GM12878 (cell line): Measurements from ENCODE around the gene RANBP17. TPM values are rescaled to one million over a fixed set of nuclear protein-coding genes. Genes with fewer than 3 reads are reported as not detected.
"Not testable (repeated sequence)": the region's sequence is repeated elsewhere in the genome, so short reads cannot be mapped to it uniquely, and the experiment has no call there.

Experiments
- ATAC-seq: fragments of 200-7000 bp; cut with Tn5 transposase; 3 replicates; pipeline ENCODE4 v1.9.1; 2020; ENCODE audit warnings: mild to moderate bottlenecking, moderate library complexity
- BruUV-seq: library from RNA; stranded (reverse); fragments of 400-500 nt; replicated peaks from 2 replicates; lab custom pipeline; 2021; lab: Mats Ljungman, UMichigan
- CTCF ChIA-PET: fragments of 300-600 bp; sonication (Branson Sonifier 250); formaldehyde crosslinking; extraction: SDS; loops from one replicate; lab custom pipeline; 2021; ENCODE audit warnings: inconsistent platforms; lab: Yijun Ruan, JAX
- POLR2A ChIA-PET: fragments of 350-600 bp; formaldehyde crosslinking; extraction: SDS; loops from one replicate; lab custom pipeline; 2021; ENCODE audit warnings: inconsistent platforms; lab: Charles Lee
- RAD21 ChIA-PET: fragments of 300-600 bp; sonication (Branson Sonifier 250); formaldehyde crosslinking; loops from one replicate; lab custom pipeline; 2023; ENCODE audit warnings: antibody characterized with exemption; ENCODE audit not compliant: unreplicated experiment; lab: Charles Lee
- SMC1A ChIA-PET: fragments of 300-600 bp; sonication (Branson Sonifier 250); formaldehyde crosslinking; loops from one replicate; lab custom pipeline; 2023; ENCODE audit not compliant: unreplicated experiment, uncharacterized antibody; lab: Charles Lee
- DNase-seq: peaks from one replicate; pipeline ENCODE4 v3.0.0-alpha.2; 2011; ENCODE audit warnings: low read depth, low spot score
- FAIRE-seq: peaks from 3 replicates; lab custom pipeline; 2011; peaks lifted over from hg19 to GRCh38; lab: Jason Lieb, UNC
- H2AFZ ChIP-seq: 2 replicates; pipeline ENCODE4 v1.6.0; 2011; ENCODE audit warnings: low read depth, low read length, control low read depth; ENCODE audit not compliant: control insufficient read depth
- H3K27ac ChIP-seq: 2 replicates; pipeline ENCODE4 v1.5.1; 2011; ENCODE audit warnings: control low read depth; ENCODE audit not compliant: control insufficient read depth, insufficient read depth
- H3K27me3 ChIP-seq, 2 experiments: replicated peaks in 1 of 2; 2 replicates each; pipeline versions ENCODE4 v1.6.0 to v1.6.1; 2011; ENCODE audit warnings: low read length in 1 of 2; ENCODE audit not compliant: control insufficient read depth in 2 of 2, insufficient read depth in 2 of 2
- H3K36me3 ChIP-seq, 2 experiments: 2 replicates each; pipeline ENCODE4 v1.5.1; 2011; ENCODE audit warnings: low read length in 1 of 2; ENCODE audit not compliant: control insufficient read depth in 2 of 2, insufficient read depth in 2 of 2
- H3K4me1 ChIP-seq: 2 replicates; pipeline ENCODE4 v1.6.1; 2011; ENCODE audit warnings: mild to moderate bottlenecking, low read length, moderate library complexity, mixed read lengths; ENCODE audit not compliant: control insufficient read depth, insufficient read depth
- H3K4me2 ChIP-seq: 2 replicates; pipeline ENCODE4 v1.6.0; 2011; ENCODE audit warnings: control low read depth; ENCODE audit not compliant: control insufficient read depth, insufficient read depth
- H3K4me3 ChIP-seq: fragments of 200-600 bp; sonication (generic); 2 replicates; pipeline ENCODE4 v1.5.1; 2016
- H3K79me2 ChIP-seq: 2 replicates; pipeline ENCODE4 v1.6.0; 2011; ENCODE audit warnings: low read length; ENCODE audit not compliant: control insufficient read depth, insufficient read depth
- H3K9ac ChIP-seq: 2 replicates; pipeline ENCODE4 v1.8.0; 2011; ENCODE audit warnings: low read length, control low read depth, mixed read lengths; ENCODE audit not compliant: control insufficient read depth, insufficient read depth
- H3K9me3 ChIP-seq: replicated peaks from 3 replicates; pipeline ENCODE4 v1.5.1; 2011; ENCODE audit warnings: mild to moderate bottlenecking, low read length; ENCODE audit not compliant: control insufficient read depth, insufficient read depth
- H4K20me1 ChIP-seq: 2 replicates; pipeline ENCODE4 v1.6.0; 2011; ENCODE audit not compliant: control insufficient read depth, insufficient read depth
- ETV6 ChIP-seq, 2 experiments: fragments of 450-650 bp in 1 of 2; IDR thresholded peaks in 1 of 2; conservative IDR thresholded peaks in 1 of 2; 2 replicates each; pipeline ENCODE4 v1.6.1; 2014; ENCODE audit warnings: antibody characterized with exemption in 1 of 2, borderline replicate concordance in 1 of 2, low read depth in 1 of 2, mild to moderate bottlenecking in 1 of 2, moderate library complexity in 1 of 2
- HDAC6 ChIP-seq: fragments of 200-600 bp; sonication (generic); IDR thresholded peaks from one replicate; pipeline ENCODE4 v1.8.0; 2017; ENCODE audit warnings: antibody characterized with exemption; ENCODE audit not compliant: unreplicated experiment
- NFYA ChIP-seq: IDR thresholded peaks from 2 replicates; pipeline ENCODE4 v1.6.1; 2011; ENCODE audit warnings: low read depth, mild to moderate bottlenecking, low read length, improper control_type of control experiment, borderline replicate concordance
- RAD21 ChIP-seq: IDR thresholded peaks from 2 replicates; pipeline ENCODE4 v1.6.1; 2011; ENCODE audit warnings: mild to moderate bottlenecking, low read depth, low read length, moderate library complexity; ENCODE audit not compliant: insufficient read depth
- SP1 ChIP-seq: IDR thresholded peaks from one replicate; pipeline ENCODE4 v1.6.1; 2011; ENCODE audit warnings: low read depth, low read length
- TARDBP ChIP-seq: IDR thresholded peaks from 2 replicates; pipeline ENCODE4 v1.6.1; 2016; ENCODE audit warnings: borderline replicate concordance
- ZNF207 ChIP-seq: fragments of 450-650 bp; IDR thresholded peaks from 2 replicates; pipeline ENCODE4 v1.6.1; 2014; ENCODE audit warnings: antibody characterized with exemption, mild to moderate bottlenecking, borderline replicate concordance
- WGBS: methylation state at CpG from one replicate; pipeline ENCODE4 v1.1.6; 2016; ENCODE audit warnings: low lambda C conversion rate; ENCODE audit not compliant: insufficient replicate concordance, insufficient coverage; ENCODE audit errors: missing lambda C conversion rate; 5-methylcytosine and 5-hydroxymethylcytosine counted together
- in situ Hi-C: fragments of 300-500 bp; cut with MboI; formaldehyde crosslinking; loops from 9 replicates; pipeline ENCODE4 v1.14.3; 2018; ENCODE audit warnings: mixed read lengths
- intact Hi-C: fragments of 100-400 bp; cut with micrococcal nuclease; formaldehyde crosslinking; loops from one replicate; pipeline ENCODE4 v1.14.2; 2022; ENCODE audit not compliant: unreplicated experiment
- polyA plus RNA-seq, 11 experiments: library from polyadenylated mRNA; depleted of rRNA in 4 of 11; unstranded in 6 of 11; stranded (reverse) in 5 of 11; fragments of >200 nt; fragmentation: Nextera tagmentation in 4 of 11; fragmentation: Illumina TruSeq in 1 of 11; extraction: Ambion mirVana in 4 of 11; extraction: Trizol in 1 of 11; gene quantifications; 1 replicate in 1 of 11; 2 replicates in 10 of 11; pipeline versions ENCODE4 v1.2.1 to v1.2.3, GENCODE V29; 2011 to 2016; ENCODE audit warnings: inconsistent platforms in 2 of 11, missing spikeins in 2 of 11, low read depth in 1 of 11
- total RNA-seq, 4 experiments: library from RNA; depleted of rRNA in 3 of 4; stranded (reverse); fragments of >200 nt in 3 of 4; fragmentation: Illumina TruSeq in 1 of 4; extraction: Trizol in 1 of 4; gene quantifications; 2 replicates each; pipeline versions ENCODE4 v1.2.1 to v1.2.3, GENCODE V29; 2013 to 2021
- TF ChIP-seq, protein P1 (sequence below): fragments of 450-650 bp; IDR thresholded peaks from 2 replicates; pipeline ENCODE4 v1.6.1; 2016; ENCODE audit warnings: mild to moderate bottlenecking
- TF ChIP-seq, protein P2 (sequence below): fragments of 450-650 bp; formaldehyde crosslinking; IDR thresholded peaks from 2 replicates; pipeline ENCODE4 v1.4.0; 2020; ENCODE audit warnings: mild to moderate bottlenecking, moderate library complexity

RANBP17 gene
- total and polyA plus RNA-seq, 10 of the 15 experiments (the other 5 are each of a cell fraction or from before 2014, with no cell fraction given), result 0.10 TPM; not detected in 9

DNA sequence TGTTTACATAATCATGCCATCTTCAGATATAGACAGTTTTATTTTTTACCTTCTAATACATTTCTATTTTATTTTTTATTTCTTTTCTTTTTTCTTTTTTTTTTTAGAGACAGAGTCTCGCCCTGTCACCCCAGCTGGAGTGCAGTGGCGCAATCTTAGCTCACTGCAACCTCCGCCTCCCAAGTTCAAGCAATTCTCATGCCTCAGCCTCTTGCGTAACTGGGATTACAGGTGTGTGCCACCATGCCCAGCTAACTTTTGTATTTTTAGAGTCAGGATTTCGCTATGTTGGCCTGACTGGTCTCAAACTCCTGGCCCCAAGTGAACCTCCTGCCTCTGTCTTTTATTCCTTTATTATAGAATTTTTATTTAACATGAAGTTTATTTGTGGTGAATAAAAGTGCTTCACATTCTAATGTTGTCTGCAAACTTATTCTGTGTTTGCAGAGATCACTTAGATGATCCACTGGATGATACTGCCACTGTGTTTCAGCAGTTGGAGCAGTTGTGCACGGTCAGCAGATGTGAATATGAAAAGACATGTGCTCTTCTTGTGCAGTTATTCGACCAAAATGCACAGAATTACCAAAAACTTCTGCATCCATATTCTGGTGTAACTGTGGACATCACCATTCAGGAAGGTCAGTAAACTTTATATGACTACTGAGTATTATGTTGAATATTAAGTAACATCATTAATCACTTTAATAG, 62.2 kb downstream of the RANBP17 start (continued):
- TF ChIP-seq TARDBP (no peak), HDAC6 (no peak)

DNA sequence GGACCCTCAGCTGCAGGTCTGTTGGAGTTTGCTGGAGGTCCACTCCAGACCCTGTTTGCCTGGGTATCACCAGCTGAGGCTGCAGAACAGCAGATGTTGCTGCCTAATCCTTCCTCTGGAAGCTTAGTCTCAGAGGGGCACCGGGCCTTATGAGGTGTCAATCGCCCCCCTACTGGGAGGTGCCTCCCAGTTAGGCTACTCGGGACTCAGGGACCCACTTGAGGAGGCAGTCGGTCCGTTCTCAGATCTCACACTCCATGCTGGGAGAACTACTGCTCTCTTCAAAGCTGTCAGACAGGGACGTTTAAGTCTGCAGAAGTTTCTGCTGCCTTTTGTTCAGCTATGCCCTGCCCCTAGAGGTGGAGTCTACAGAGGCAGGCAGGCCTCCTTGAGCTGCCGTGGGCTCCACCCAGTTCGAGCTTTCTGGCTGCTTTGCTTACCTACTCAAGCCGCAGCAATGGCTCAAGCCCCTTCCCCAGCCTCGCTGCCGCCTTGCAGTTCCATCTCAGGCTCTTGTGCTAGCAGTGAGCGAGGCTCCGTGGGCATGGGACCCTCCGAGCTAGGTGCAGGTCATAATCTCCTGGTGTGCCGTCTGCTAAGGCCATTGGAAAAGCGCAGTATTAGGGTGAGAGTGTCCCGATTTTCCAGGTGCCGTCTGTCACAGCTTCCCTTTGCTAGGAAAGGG, 73.9 kb downstream of the RANBP17 start:
- H3K9ac ChIP-seq, FAIRE-seq, H3K4me3 ChIP-seq, CTCF ChIA-PET, RAD21 ChIA-PET, H3K36me3 ChIP-seq, H3K27me3 ChIP-seq, BruUV-seq, in situ Hi-C loops, SMC1A ChIA-PET, H3K9me3 ChIP-seq, DNase-seq, ATAC-seq, H3K4me1 ChIP-seq, H4K20me1 ChIP-seq, POLR2A ChIA-PET, intact Hi-C loops, H3K79me2 ChIP-seq, H3K27ac ChIP-seq, H2AFZ ChIP-seq, H3K4me2 ChIP-seq: not testable (repeated sequence)
- WGBS, result 30% methylated on average over 18 of the region's 18 CpGs

DNA sequence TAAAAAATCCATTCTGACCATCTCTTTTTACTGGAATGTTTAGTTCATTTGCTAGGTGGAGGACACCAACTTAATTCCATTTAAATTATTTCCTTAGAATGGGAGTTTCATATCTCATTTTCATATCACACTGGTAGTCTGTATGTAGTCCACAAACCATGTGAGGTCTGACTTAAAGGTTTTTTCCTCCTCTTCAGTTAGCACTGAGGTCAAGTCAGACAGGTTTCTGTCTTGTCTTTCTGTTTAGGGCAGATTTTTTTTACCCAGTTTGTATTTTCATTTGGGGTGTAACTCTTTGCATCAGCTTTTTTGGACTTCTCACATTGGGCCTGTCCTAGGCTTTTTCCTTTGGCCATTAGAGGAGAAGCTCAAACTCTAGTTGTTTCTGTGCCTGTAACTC, 75.3 kb downstream of the RANBP17 start:
- in situ Hi-C loops, result no loop called here
- FAIRE-seq (no peak), ATAC-seq (no peak), DNase-seq (no peak)
- H2AFZ ChIP-seq, result no peak overlapping the region
- RAD21 ChIA-PET, result no interaction called here
- POLR2A ChIA-PET, result no interaction called here
- CTCF ChIA-PET, result no interaction called here
- no TSS peak for BruUV-seq
- intact Hi-C loops, result no loop called here
- H3K27ac ChIP-seq, result no peak overlapping the region
- H3K79me2 ChIP-seq, result no peaks in the 10 kb centered on the region
- SMC1A ChIA-PET, result no interaction called here
- H3K36me3 ChIP-seq, result no peaks in the 10 kb centered on the region
- H4K20me1 ChIP-seq, result no peaks in the 10 kb centered on the region
- no peak overlapping the region for H3K4me3 ChIP-seq
- H3K9ac ChIP-seq, result no peak overlapping the region
- no peaks in the 10 kb centered on the region for H3K9me3 ChIP-seq
- no peak overlapping the region for H3K4me2 ChIP-seq
- no peaks in the 10 kb centered on the region; a peak in 1 of 4 replicates for H3K27me3 ChIP-seq
- H3K4me1 ChIP-seq, result no peaks in the 10 kb centered on the region
- TF ChIP-seq NFYA (no peak), ZNF207 (no peak), RAD21 (no peak), ETV6 (conservative IDR thresholded peaks at IDR 0.05 in 1 of 2, IDR thresholded peaks at IDR 0.05 in 1 of 2; ENCODE audit: borderline replicate concordance in 1 of 2, low read depth in 1 of 2) (no peak), SP1 (no peak)
- TF ChIP-seq, protein P1, sequence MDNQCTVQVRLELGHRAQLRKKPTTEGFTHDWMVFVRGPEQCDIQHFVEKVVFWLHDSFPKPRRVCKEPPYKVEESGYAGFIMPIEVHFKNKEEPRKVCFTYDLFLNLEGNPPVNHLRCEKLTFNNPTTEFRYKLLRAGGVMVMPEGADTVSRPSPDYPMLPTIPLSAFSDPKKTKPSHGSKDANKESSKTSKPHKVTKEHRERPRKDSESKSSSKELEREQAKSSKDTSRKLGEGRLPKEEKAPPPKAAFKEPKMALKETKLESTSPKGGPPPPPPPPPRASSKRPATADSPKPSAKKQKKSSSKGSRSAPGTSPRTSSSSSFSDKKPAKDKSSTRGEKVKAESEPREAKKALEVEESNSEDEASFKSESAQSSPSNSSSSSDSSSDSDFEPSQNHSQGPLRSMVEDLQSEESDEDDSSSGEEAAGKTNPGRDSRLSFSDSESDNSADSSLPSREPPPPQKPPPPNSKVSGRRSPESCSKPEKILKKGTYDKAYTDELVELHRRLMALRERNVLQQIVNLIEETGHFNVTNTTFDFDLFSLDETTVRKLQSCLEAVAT, result no peak
- TF ChIP-seq, protein P2, sequence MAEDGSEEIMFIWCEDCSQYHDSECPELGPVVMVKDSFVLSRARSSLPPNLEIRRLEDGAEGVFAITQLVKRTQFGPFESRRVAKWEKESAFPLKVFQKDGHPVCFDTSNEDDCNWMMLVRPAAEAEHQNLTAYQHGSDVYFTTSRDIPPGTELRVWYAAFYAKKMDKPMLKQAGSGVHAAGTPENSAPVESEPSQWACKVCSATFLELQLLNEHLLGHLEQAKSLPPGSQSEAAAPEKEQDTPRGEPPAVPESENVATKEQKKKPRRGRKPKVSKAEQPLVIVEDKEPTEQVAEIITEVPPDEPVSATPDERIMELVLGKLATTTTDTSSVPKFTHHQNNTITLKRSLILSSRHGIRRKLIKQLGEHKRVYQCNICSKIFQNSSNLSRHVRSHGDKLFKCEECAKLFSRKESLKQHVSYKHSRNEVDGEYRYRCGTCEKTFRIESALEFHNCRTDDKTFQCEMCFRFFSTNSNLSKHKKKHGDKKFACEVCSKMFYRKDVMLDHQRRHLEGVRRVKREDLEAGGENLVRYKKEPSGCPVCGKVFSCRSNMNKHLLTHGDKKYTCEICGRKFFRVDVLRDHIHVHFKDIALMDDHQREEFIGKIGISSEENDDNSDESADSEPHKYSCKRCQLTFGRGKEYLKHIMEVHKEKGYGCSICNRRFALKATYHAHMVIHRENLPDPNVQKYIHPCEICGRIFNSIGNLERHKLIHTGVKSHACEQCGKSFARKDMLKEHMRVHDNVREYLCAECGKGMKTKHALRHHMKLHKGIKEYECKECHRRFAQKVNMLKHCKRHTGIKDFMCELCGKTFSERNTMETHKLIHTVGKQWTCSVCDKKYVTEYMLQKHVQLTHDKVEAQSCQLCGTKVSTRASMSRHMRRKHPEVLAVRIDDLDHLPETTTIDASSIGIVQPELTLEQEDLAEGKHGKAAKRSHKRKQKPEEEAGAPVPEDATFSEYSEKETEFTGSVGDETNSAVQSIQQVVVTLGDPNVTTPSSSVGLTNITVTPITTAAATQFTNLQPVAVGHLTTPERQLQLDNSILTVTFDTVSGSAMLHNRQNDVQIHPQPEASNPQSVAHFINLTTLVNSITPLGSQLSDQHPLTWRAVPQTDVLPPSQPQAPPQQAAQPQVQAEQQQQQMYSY, result no peak
